Esophagus muscularis mucosa (tissue), 4 donors: Measurements from ENCODE around the gene S100A14. TPM values are rescaled to one million over a fixed set of nuclear protein-coding genes. Genes with fewer than 3 reads are reported as not detected.
A peak's percentile ranks its signal among the peaks of the same experiment; 100 is the strongest.

ENCODE experiments used
- DNase-seq: peaks from one replicate; pipeline ENCODE4 v3.0.0-alpha.2; 2017; ENCODE audit errors: extremely low spot score
- H3K27ac ChIP-seq, 4 donors: fragments of 200-600 bp; sonication (generic); replicated peaks in 1 of 4; 1 replicate in 3 of 4; 2 replicates in 1 of 4; pipeline ENCODE4 v1.5.1; 2016 to 2019; ENCODE audit warnings: mild to moderate bottlenecking in 1 of 4
- H3K27me3 ChIP-seq, 4 donors: fragments of 200-600 bp; sonication (generic); one replicate each; pipeline versions ENCODE4 v1.5.1 to v1.6.0; 2016 to 2019
- H3K36me3 ChIP-seq, 4 donors: fragments of 200-600 bp; sonication (generic); one replicate each; pipeline ENCODE4 v1.5.1; 2016 to 2019
- H3K4me1 ChIP-seq, 4 donors: fragments of 200-600 bp; sonication (generic); one replicate each; pipeline ENCODE4 v1.5.1; 2016 to 2019
- H3K4me3 ChIP-seq, 4 donors: fragments of 200-600 bp; sonication (generic); 1 replicate in 2 of 4; 2 replicates in 2 of 4; pipeline ENCODE4 v1.5.1; 2016 to 2019; ENCODE audit warnings: mild to moderate bottlenecking in 4 of 4, moderate library complexity in 1 of 4
- H3K9me3 ChIP-seq, 4 donors: fragments of 200-600 bp; sonication (generic); 1 replicate in 3 of 4; 2 replicates in 1 of 4; pipeline ENCODE4 v1.5.1; 2016 to 2019
- CTCF ChIP-seq, 3 experiments: fragments of 200-600 bp in 2 of 3; fragments of 450-650 bp in 1 of 3; sonication (generic) in 2 of 3; IDR thresholded peaks; one replicate each; pipeline ENCODE4 v1.5.1; 2017 to 2019; ENCODE audit warnings: antibody characterized with exemption in 3 of 3, mild to moderate bottlenecking in 2 of 3, moderate library complexity in 1 of 3
- EP300 ChIP-seq: sonication (generic); formaldehyde crosslinking; IDR thresholded peaks from one replicate; pipeline ENCODE4 v1.6.1; 2017; ENCODE audit warnings: antibody characterized with exemption
- POLR2A ChIP-seq: fragments of 450-650 bp; IDR thresholded peaks from one replicate; pipeline ENCODE4 v1.6.1; 2017; ENCODE audit warnings: antibody characterized with exemption, moderate library complexity, mild to moderate bottlenecking, low read depth
- POLR2AphosphoS5 ChIP-seq, 2 donors: sonication (generic); formaldehyde crosslinking; IDR thresholded peaks; one replicate each; pipeline ENCODE4 v1.6.1; 2017; ENCODE audit warnings: antibody characterized with exemption in 2 of 2
- WGBS: methylation state at CpG from one replicate; pipeline ENCODE4 v1.1.5; 2018; 5-methylcytosine and 5-hydroxymethylcytosine counted together
- intact Hi-C: fragments of 100-400 bp; cut with DNase I; formaldehyde crosslinking; loops from one replicate; pipeline ENCODE4 v1.15.1; 2023
- total RNA-seq, 4 donors: library from RNA; depleted of rRNA; stranded (reverse); fragments of >200 nt; gene quantifications; one replicate each; pipeline versions ENCODE4 v1.1.0 to v1.2.1, GENCODE V29; 2016

S100A14 gene
- total RNA-seq, 4 donors from 2014 or later = 1.0 TPM; not detected in 3

- intact Hi-C loops = loop anchor here (1.0 to 2.0 kb wide), 2 partner anchors 34 to 57 kb away; no protein-coding TSS in a partner anchor
- Histone ChIP-seq H3K36me3 (no peaks in the 10 kb centered on the region), H3K27ac (peak overlapping the region; percentile 89 to 91 (median 90)), H3K4me3 (peak overlapping the region; percentile 39 to 49 (median 44)), H3K9me3 (no peaks in the 10 kb centered on the region), H3K27me3 (no peaks in the 10 kb centered on the region), H3K4me1 (peaks cover 42 to 62% (median 54%) of the 10 kb centered on the region in 4 donors)
- TF ChIP-seq POLR2A = no peak
- TF ChIP-seq POLR2AphosphoS5 (IDR thresholded peaks at IDR 0.05) = no peak
- TF ChIP-seq CTCF (IDR thresholded peaks at IDR 0.05) = no peak
- TF ChIP-seq EP300 = no peak
- 86% methylated on average over 21 of the region's 22 CpGs for WGBS
- no peak for DNase-seq
Measured at GRCh38 chr1:153567621-153568366, 48.3 kb downstream of the S100A14 start.

GRCh38 chr1:153566414-153567371, 49.4 kb downstream of the S100A14 start:
- H3K9me3 ChIP-seq = no peaks in the 10 kb centered on the region
- peaks cover 39 to 55% (median 46%) of the 10 kb centered on the region in 4 donors for H3K4me1 ChIP-seq
- TF ChIP-seq EP300 (no peak), POLR2A (peak; percentile 14), POLR2AphosphoS5 (IDR thresholded peaks at IDR 0.05) (peak; percentile 87 to 90), CTCF (IDR thresholded peaks at IDR 0.05) (peak in 1 of 3 experiments; percentile 19)
- 58% methylated on average over 14 of the region's 16 CpGs for WGBS
- intact Hi-C loops = no loop called here
- DNase-seq = peak; percentile 98
- peak overlapping the region; percentile 89 to 91 (median 90) for H3K27ac ChIP-seq
- no peaks in the 10 kb centered on the region for H3K36me3 ChIP-seq
- no peaks in the 10 kb centered on the region for H3K27me3 ChIP-seq
- H3K4me3 ChIP-seq = peak overlapping the region in 2 of 4 donors; percentile 29 to 31

GRCh38 chr1:153565529-153566374, 50.4 kb downstream of the S100A14 start, which contains the start of gene S100A2:
Gene S100A2, minus strand, starts transcription at chr1:153565844. Its CDS starts 1,967 bp downstream, at chr1:153563877.
- Histone ChIP-seq H3K27me3 (no peaks in the 10 kb centered on the region), H3K9me3 (no peaks in the 10 kb centered on the region), H3K36me3 (no peaks in the 10 kb centered on the region), H3K4me1 (peaks cover 39 to 55% (median 46%) of the 10 kb centered on the region in 4 donors), H3K4me3 (peak within 1 kb of the TSS in 2 of 4 donors; percentile 29 to 31), H3K27ac (peak within 1 kb of the TSS; percentile 89 to 91 (median 90))
- WGBS = 50% methylated on average over 8 of the region's 8 CpGs
- TF ChIP-seq CTCF (IDR thresholded peaks at IDR 0.05) = no peak
- TF ChIP-seq POLR2AphosphoS5 (IDR thresholded peaks at IDR 0.05) = peak; percentile 65 to 70
- no peak for DNase-seq
- intact Hi-C loops = no loop called here

Other genes with a start within 250 kb of the S100A14 start
- 10 to 100 TPM in 1 of 4 donors, not detected in 3; 33.1 TPM for gene S100A12, start 240.7 kb downstream of the S100A14 start, total RNA-seq
- gene S100A8, start 225.3 kb downstream of the S100A14 start, total RNA-seq = 100 to 1,000 TPM in 1 of 4 donors, 10 to 100 TPM in 2, 1 to 10 TPM in 1; 9.9 to 155 (median 12.0) TPM
- not detected for gene S100A7A, start 199.8 kb downstream of the S100A14 start, total RNA-seq
- not detected for gene S100A7, start 155.7 kb downstream of the S100A14 start, total RNA-seq
- 100 to 1,000 TPM; 432 to 759 (median 607) TPM for gene S100A6, start 80.3 kb downstream of the S100A14 start, total RNA-seq
- gene S100A5, start 75.4 kb downstream of the S100A14 start, total RNA-seq = under 1 TPM in 1 of 4 donors, not detected in 3; 0.98 TPM
- 100 to 1,000 TPM; 154 to 362 (median 273) TPM for gene S100A4, start 70.5 kb downstream of the S100A14 start, total RNA-seq
- 1 to 10 TPM in 3 of 4 donors, not detected in 1; 2.1 to 4.2 (median 2.7) TPM for gene S100A3, start 67.1 kb downstream of the S100A14 start, total RNA-seq
- gene S100A2, start 50.5 kb downstream of the S100A14 start, total RNA-seq = under 1 TPM in 2 of 4 donors, not detected in 2; 0.34 to 0.71 TPM
- gene S100A16, start 3.2 kb downstream of the S100A14 start, total RNA-seq = 10 to 100 TPM; 33.2 to 67.9 (median 48.2) TPM
- 10 to 100 TPM; 71.3 to 84.7 (median 83.1) TPM for gene S100A13, start 11.2 kb upstream of the S100A14 start, total RNA-seq
- 10 to 100 TPM in 2 of 4 donors, 1 to 10 TPM in 2; 4.3 to 17.9 (median 9.2) TPM for gene S100A1, start 12.1 kb upstream of the S100A14 start, total RNA-seq
- gene CHTOP, start 17.7 kb upstream of the S100A14 start, total RNA-seq = 10 to 100 TPM; 34.5 to 43.8 (median 37.6) TPM
- gene SNAPIN, start 42.4 kb upstream of the S100A14 start, total RNA-seq = 10 to 100 TPM; 47.8 to 71.9 (median 63.3) TPM
- 100 to 1,000 TPM in 1 of 4 donors, 10 to 100 TPM in 3; 43.6 to 102 (median 64.7) TPM for gene ILF2, start 54.7 kb upstream of the S100A14 start, total RNA-seq
- 10 to 100 TPM; 24.9 to 67.1 (median 49.8) TPM for gene NPR1, start 62.4 kb upstream of the S100A14 start, total RNA-seq
- gene INTS3, start 111.7 kb upstream of the S100A14 start, total RNA-seq = 10 to 100 TPM; 32.3 to 45.5 (median 38.9) TPM
- gene SLC27A3, start 159.1 kb upstream of the S100A14 start, total RNA-seq = 10 to 100 TPM; 12.9 to 29.5 (median 19.9) TPM